Astrocyte of the hippocampus (primary cell): ENCODE measurements around the gene TMEM214.

ENCODE experiments used
- DNase-seq: peaks from one replicate; pipeline ENCODE4 v3.0.0; 2011; ENCODE audit warnings: low read depth, low spot score

The TMEM214 gene

DNA sequence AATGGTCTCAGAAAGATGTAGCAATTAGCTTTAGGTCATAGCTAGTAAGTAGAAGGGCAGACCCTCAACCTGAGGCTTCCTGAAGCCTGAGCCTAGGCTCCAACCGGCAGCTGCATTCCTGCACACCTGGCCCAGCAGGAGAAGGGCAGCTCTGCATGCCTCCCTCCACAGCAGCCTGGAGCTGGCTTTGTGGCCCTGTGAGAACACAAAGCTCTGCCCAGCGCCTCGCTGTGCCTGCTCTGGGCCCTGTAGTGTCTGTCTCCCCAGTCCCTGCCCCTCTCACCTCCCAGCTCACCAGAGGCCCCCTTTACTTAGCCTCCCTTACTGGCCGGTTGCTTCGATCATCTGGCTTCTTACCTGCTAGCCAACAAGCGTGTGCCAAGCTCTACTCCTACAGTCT is 6.7 kb downstream of the TMEM214 start:
- no peak for DNase-seq

DNA sequence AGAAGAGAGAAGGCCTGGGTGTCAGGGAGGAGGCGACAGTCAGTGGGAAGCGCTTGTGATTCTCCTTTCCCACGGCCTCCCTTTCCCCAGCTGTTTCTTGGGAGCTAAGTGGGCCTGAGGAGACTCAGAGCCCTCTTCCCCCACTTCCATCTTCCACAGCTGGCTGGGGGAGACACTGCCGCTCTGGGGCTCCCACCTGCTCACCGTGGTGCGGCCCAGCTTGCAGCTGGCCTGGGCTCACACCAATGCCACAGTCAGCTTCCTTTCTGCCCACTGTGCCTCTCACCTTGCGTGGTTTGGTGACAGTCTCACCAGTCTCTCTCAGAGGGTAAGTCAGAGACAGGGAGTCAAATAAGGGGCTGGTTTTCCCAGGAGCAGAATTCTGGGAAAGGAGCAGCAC is 7.1 kb downstream of the TMEM214 start:
- no peak for DNase-seq

DNA sequence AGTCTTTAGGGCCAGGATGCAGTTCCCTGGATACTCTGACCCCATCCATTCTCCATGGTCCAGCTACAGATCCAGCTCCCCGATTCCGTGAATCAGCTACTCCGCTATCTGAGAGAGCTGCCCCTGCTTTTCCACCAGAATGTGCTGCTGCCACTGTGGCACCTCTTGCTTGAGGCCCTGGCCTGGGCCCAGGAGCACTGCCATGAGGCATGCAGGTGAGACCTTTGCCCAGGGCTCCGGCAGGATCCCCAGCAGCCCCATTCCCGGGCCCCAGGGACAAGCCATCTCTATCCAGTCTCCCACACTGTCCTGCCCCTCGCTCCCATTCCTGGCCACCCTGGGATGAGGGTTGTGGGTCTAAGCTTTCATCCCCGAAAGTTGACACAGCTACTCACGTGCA is 7.5 kb downstream of the TMEM214 start:
- DNase-seq: no peak

- peak; percentile 69 for DNase-seq
Measured at GRCh38 chr2:27041752-27042151, 9.0 kb downstream of the TMEM214 start.

- peak; percentile 14 for DNase-seq
Measured at GRCh38 chr2:27042159-27042661, 9.4 kb downstream of the TMEM214 start.

- DNase-seq: no peak
Measured at GRCh38 chr2:27042985-27043634, 10.3 kb downstream of the TMEM214 start.

GRCh38 chr2:27049422-27050280 is 16.9 kb downstream of the TMEM214 start:
- DNase-seq: no peak

GRCh38 chr2:27050281-27050995 is 17.7 kb downstream of the TMEM214 start:
- DNase-seq: peak; percentile 89

DNA sequence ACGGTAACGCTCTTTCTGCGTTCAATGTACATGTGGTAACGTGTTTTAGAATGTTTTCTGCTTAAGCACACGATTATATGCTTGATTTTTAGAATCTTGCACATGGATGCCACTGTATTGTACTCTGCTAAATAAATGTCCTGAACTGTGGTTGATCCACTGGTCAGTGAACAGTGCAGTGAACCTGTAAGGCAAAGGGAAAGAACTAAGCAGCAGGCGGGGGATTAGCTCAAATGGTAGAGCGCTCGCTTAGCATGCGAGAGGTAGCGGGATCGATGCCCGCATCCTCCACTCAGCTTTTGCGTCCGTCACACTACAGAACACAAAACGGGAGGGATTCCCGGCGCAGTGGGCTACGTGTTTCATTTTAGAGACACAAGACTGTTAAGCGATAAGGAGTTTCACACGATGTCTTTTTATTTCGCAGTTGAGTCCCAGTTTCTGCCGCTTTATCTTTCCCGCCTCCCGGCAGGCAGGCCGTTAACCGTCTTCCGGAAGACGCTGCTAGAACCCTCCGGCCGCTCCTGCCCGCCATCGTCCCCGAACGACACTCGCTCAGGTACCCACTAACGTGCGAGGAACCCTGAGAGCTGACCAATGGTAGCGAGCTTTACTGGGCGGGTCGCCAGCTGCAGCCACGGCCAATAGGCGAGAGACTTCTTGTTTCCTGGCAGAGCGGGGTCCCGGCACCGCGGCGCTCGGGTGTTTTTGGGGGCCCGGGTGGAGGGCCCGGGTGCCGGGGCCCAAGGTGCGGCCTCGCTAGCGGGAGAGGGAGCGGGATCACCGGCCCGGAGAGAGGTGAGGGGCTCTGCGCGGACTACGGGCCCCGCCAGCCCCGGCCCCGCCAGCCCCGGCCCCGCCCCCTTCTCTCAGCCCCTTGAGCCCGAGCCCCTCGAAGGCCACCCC is 18.5 kb downstream of the TMEM214 start, which contains the start of gene AGBL5:
AGBL5 (plus strand) TSS at position 673 of the 906 bp plus-strand sequence. CDS start 1,291 bp downstream, outside the sequence.
- DNase-seq: peak; percentile 97

- peak; percentile 42 for DNase-seq
Measured at GRCh38 chr2:27051902-27052645, 19.3 kb downstream of the TMEM214 start.

- no peak for DNase-seq
Measured at GRCh38 chr2:27053321-27053720, 20.6 kb downstream of the TMEM214 start.

DNA sequence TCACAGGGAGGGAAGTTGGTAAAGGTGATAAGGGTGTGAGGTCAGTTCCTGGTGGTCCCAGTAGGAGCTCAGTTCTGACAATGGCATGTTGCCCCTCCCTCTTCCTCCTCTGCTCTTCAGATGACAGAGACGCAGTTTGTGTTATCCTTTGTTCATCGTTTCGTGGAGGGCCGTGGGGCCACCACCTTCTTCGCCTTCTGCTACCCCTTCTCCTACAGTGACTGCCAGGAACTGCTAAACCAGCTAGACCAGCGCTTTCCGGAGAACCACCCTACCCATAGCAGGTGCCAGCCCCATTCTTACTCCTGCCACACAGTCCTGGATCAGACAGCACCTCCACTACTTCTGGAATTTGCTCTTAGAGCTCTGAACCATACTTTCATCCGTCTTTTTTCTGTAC is 21.0 kb downstream of the TMEM214 start:
- no peak for DNase-seq

- DNase-seq: no peak
Measured at GRCh38 chr2:27054721-27055120, 22.0 kb downstream of the TMEM214 start.

- no peak for DNase-seq
Measured at GRCh38 chr2:27057184-27057583, 24.4 kb downstream of the TMEM214 start.

DNA sequence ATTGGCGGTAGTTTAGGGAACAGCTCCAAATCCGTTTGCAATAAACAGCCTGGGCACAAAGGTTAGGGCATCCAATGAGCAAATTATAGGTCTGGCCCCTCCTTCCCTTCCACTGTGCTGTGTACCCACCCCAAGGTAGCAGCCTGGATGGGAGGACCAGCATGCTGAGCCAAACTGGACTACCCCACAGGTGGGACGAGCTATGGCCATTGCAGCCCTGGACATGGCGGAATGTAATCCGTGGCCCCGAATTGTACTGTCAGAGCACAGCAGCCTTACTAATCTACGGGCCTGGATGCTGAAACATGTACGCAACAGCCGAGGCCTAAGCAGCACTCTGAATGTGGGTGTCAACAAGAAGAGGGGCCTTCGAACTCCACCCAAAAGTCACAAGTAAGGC is 25.4 kb downstream of the TMEM214 start:
- no peak for DNase-seq

GRCh38 chr2:27059141-27059820 is 26.5 kb downstream of the TMEM214 start:
- DNase-seq: no peak

DNA sequence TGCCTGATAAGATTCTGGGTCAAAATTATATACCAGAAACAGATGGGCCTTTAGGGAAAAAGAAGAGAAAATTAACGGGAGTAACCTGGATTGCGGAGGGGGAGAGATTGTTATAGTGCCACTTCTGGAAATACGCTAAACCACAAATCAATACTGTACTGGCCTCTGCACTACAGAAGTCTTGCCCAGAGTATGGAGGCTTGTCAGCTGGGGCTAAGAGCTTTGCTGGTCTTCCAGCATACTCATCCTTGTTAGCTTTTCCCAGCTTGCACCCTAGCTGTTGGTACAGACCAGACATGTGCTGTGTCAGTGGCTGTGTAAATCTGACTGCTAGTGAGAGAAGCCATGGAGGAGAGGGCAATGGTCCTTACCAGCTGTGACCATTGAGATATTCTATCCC is 27.6 kb downstream of the TMEM214 start:
- no peak for DNase-seq

DNA sequence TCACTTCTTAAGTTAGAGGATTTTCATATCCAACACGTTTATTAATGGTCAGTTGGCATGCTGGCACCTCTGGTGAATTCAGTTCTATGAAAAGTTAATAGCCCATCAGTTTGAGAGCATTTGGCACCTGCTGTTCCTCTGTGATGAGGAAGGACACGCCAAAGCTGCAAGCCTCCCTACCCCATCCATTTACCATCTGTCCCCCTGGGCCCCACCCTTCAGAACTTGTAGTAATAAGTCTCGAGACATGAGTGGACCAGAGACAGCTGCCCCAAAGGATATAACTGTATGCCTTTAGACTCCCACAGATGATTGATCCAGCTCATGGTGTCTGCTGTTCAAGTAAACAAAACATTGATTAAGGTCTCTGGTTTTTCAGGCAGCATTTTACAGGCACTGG is 32.4 kb downstream of the TMEM214 start:
- no peak for DNase-seq

DNA sequence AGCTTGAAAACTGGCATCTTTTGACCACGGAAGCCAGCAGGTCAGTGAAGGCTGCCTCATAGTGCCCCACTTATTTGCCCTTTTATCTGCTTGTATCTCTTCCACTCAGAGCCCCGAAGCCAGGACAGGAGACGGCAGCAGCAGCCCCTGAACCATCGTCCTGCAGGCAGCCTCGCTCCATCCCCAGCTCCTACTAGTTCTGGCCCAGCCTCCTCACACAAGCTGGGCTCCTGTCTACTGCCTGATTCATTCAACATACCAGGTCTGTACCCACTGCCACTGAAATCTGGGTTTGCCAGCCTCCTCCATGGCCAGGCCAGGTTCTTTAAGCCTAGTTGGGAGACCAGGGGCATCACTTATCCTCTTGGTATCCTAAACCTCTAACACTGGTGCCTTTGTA is 34.6 kb downstream of the TMEM214 start:
- no peak for DNase-seq

- DNase-seq: no peak
Measured at GRCh38 chr2:27069436-27069835, 36.7 kb downstream of the TMEM214 start.
